Mammary epithelial cell (primary cell): ENCODE data around the gene CENPX.

Experiments used
- CTCF ChIP-seq, 2 donors: IDR thresholded peaks in 1 of 2; conservative IDR thresholded peaks in 1 of 2; 2 replicates each; pipeline ENCODE4 v1.5.1; 2011 to 2012; ENCODE audit warnings: inconsistent platforms in 2 of 2, low read length in 2 of 2, mild to moderate bottlenecking in 2 of 2, control low read depth in 1 of 2, low read depth in 1 of 2; ENCODE audit not compliant: insufficient read depth in 1 of 2; ENCODE audit errors: extremely low read depth in 1 of 2
- EZH2 ChIP-seq: IDR thresholded peaks from 2 replicates; pipeline ENCODE4 v1.6.1; 2012; ENCODE audit warnings: low read length, inconsistent platforms, borderline replicate concordance

GRCh38 chr17:82033359-82034085 is 10.8 kb upstream of the CENPX start:
- TF ChIP-seq EZH2, result no peak
- TF ChIP-seq CTCF (conservative IDR thresholded peaks at IDR 0.05 in 1 of 2, IDR thresholded peaks at IDR 0.05 in 1 of 2; ENCODE audit: extremely low read depth in 1 of 2, insufficient read depth in 1 of 2, low read depth in 1 of 2, low read length in 2 of 2), result no peak
